Activated naive CD8-positive, alpha-beta T cell treated with anti-CD3 and anti-CD28 coated beads, Interleukin-2, amount 50 U/mL, for 16 hours (primary cell): ENCODE measurements around the gene TRIM2.
"Not testable (repeated sequence)": the region's sequence is repeated elsewhere in the genome, so short reads cannot be mapped to it uniquely, and the experiment has no call there.

ENCODE experiments used
- DNase-seq: peaks from one replicate; pipeline ENCODE4 v3.0.0-alpha.2; 2020; ENCODE audit warnings: low read depth, low spot score

TRIM2 gene

DNA sequence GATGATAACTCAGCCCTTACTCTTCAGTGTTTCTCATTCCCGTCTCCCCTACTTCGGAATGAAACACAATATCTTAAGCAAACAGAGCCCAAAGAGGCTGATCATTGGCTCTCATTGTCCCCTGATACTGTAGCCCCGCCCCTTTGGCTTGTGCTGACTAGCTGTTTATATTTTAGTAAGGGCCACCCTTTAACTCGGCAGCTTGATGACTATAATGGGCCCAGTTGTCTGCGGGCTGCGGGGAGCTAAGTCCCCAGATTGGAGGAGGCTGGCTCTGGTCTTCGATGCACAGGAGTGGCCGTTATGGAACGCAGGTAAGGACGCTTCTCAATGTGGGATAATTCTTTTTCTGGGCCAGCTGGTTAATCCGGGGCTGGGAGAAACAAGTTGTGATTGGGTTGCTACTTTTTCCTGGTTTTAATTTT lies at the start of gene TRIM2:
TSS of gene TRIM2 (plus strand) at position 197 of the 425 bp plus-strand sequence. CDS start at position 285, 88 bp downstream.
- DNase-seq, result no peak

GRCh38 chr4:153155686-153156085 lies 48.6 kb upstream of the TRIM2 start:
- no peak for DNase-seq

DNA sequence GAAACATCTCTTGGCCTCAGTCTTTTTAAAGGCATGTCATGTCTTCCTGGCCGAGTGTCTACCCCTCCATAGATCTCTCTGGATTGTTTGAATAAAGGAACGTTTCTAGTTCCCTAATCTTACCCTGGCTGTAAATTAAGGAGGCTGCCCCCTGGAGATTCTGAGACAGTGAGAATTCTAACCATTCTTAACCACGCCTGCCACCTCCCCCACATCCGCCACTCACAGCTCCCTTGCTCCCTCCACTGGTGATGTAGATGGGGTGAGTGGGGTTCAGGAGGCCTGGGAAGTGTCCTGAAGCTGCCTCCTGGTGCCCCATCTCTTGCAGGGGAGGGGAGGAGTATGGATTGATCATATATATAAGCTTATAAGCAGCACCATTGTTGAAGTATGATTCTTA lies 48.0 kb upstream of the TRIM2 start:
- no peak for DNase-seq

- DNase-seq, result no peak
Observed at GRCh38 chr4:153156721-153157120, 47.5 kb upstream of the TRIM2 start.

- no peak for DNase-seq
Observed at GRCh38 chr4:153159016-153159415, 45.2 kb upstream of the TRIM2 start.

- DNase-seq, result no peak
Observed at GRCh38 chr4:153159728-153160221, 44.5 kb upstream of the TRIM2 start.

- no peak for DNase-seq
Observed at GRCh38 chr4:153160821-153161220, 43.4 kb upstream of the TRIM2 start.

DNA sequence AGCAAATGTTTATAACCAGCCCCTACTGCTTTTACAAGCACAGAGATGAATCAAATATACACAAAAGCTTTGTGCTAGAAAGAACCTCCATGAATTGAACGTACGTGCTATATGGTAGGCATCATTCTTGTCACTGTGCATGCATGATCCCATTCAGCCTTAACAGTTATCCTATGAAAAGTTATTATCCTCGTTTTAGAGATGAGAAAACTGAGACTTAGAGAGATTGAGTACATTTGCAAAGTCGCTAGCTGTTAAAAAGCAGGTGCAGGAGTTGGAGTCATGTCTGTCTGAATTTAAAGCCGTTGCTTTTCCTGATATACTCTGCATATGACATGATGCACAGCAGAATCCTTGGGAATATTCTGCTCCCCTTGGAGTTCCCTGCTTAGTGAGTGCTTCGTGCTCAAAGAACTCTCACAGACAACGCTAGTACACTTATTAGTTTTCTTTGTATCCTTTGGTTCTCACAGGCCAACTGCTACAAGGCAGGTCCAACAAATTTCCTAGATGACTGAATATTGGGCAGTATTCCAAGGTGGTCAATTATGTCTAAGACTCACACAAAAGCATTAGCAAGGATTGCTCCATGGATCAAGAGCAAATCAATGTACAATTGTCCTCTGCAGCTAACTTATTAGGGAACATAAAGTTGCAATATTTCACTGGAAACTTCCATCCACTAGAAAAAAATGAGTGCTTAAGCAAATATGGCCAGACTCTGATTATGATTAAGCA lies 42.8 kb upstream of the TRIM2 start:
- DNase-seq, result no peak

GRCh38 chr4:153165236-153165635 lies 39.0 kb upstream of the TRIM2 start:
- not testable (repeated sequence) for DNase-seq

- DNase-seq, result no peak
Observed at GRCh38 chr4:153166716-153167501, 37.3 kb upstream of the TRIM2 start.

DNA sequence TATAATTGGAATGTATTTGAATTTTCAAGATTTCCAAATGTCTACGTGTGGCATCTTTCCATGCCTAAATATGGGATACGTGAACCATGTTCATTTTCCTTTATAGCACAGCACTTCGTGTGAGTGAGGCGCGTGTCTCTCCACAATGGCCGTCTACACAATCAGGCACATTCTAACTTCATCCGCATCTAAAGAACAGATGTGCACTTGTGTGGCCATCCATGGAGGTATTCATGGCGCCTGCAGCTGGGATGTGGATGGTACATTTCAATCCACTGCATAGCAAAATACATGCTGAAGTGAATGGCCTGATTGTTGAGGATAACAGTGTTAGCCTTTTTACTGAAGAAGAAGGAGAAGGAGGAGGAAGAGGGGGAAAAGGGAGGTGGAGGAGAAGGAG lies 34.5 kb upstream of the TRIM2 start:
- DNase-seq, result no peak

DNA sequence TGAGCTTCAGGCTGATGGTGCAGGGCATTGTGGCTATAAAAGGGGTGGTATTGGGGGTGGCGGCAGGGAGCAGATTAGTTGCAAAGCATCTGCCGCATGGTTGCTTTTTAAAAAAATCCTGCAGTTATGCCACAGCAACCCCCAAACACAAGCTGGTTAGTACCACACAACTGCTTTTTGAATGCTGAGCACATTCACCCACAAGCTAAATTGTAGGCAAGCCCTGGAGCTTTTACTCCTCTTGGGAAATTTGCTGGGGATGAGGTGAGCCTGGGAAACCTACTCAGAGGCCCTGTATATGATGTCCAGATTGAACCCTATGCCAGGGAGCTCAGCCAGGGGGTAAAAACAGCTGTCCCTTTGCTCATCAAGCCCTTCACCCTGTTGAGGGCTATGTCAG lies 33.8 kb upstream of the TRIM2 start:
- DNase-seq, result no peak

DNA sequence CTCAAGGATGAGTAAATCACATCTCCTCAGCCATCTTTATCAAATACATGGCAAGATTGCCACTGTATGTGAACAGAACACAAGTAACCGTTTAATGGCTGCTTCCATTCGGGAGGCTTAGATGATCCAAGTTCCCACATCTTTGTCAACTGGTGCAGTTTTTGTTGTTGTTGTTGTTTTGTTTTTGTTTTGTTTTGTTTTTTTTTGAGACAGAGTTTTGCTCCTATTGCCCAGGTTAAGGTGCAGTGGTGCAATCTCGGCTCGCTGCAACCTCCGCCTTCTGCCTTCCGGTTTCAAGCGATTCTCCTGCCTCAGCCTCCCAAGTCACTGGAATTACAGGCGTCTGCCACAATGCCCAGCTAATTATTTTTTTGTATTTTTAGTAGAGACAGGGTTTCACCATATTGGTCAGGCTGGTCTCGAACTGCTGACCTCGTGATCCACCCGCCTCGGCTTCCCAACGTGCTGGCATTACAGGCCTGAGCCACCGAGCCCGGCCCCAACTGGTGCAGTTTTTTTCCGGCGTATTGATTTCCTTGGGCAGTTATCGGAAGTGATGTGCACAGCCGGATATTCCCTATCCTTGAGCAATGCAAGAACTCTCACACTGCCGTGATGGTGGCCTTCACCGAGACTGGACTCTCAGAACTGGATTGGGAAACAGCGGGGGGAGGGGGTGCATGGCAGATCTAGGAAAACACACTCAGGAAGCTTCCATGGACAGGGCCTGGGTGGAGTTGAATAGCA lies 29.2 kb upstream of the TRIM2 start:
- DNase-seq, result no peak

- DNase-seq, result no peak
Observed at GRCh38 chr4:153176938-153177337, 27.3 kb upstream of the TRIM2 start.

DNA sequence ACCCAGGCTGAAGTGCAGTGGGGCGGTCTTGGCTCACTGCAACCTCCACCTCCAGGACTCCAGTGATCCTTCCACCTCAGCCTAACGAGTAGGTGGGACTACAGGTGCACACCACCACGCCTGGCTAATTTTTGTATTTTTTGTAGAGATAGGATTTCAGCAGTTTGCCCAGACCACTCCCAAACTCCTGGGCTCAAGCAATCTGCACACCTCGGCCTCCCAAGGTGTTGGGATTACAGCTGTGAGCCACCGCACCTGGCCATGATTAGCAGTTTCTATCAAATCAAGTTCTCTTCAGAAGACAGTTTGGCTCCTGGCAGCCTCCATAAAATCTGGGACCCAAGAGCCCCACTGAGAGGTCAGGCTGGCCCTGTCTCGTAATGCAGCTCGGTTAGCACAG lies 26.4 kb upstream of the TRIM2 start:
- no peak for DNase-seq

GRCh38 chr4:153179100-153179499 lies 25.1 kb upstream of the TRIM2 start:
- DNase-seq, result no peak

GRCh38 chr4:153181293-153181692 lies 22.9 kb upstream of the TRIM2 start:
- DNase-seq, result no peak

- no peak for DNase-seq
Observed at GRCh38 chr4:153181700-153182099, 22.5 kb upstream of the TRIM2 start.

- DNase-seq, result no peak
Observed at GRCh38 chr4:153183146-153183545, 21.1 kb upstream of the TRIM2 start.

DNA sequence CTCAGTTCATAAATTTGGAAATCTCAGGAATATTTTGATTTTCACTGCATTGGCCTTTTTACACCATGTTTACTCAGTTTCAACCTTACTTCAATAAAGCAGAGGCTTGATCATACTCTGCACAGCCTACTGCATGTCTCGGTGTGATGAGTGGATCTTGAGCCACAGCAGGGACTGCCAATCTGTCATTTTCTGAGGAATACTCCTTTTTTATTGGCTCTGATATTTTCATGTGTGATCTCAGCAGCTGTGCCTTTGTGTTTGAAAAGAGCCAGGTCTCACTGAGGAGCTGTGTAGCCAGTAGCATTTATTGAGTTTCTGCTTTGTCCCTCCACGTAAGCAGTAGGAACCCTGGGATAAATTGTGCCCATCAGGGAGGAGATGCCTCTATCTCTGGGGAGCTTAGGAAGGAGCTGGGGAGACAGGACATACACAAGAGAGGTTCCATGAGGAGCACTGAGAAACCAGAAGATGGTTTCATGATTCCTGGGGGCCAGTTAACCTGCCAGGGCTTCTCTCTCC lies 18.9 kb upstream of the TRIM2 start:
- DNase-seq, result no peak

- DNase-seq, result no peak
Observed at GRCh38 chr4:153186046-153186728, 18.1 kb upstream of the TRIM2 start.
